Muscle layer of duodenum (tissue), 2 donors: ENCODE measurements around the gene ESYT2.

Experiments used
- H3K27ac ChIP-seq: one replicate; pipeline ENCODE4 v1.7.0; 2013; ENCODE audit warnings: mild to moderate bottlenecking, low read length
- H3K27me3 ChIP-seq: one replicate; pipeline ENCODE4 v1.7.0; 2013; ENCODE audit warnings: low read depth, mild to moderate bottlenecking, control low read depth, low read length
- H3K36me3 ChIP-seq, 2 donors: one replicate each; pipeline ENCODE4 v1.7.0; 2013; ENCODE audit warnings: low read length in 2 of 2, control low read depth in 1 of 2, mild to moderate bottlenecking in 1 of 2; ENCODE audit not compliant: insufficient read depth in 2 of 2, control insufficient read depth in 1 of 2
- H3K4me1 ChIP-seq, 2 donors: one replicate each; pipeline ENCODE4 v1.7.0; 2013; ENCODE audit warnings: low read length in 2 of 2, mild to moderate bottlenecking in 2 of 2, control low read depth in 1 of 2, moderate library complexity in 1 of 2; ENCODE audit not compliant: insufficient read depth in 2 of 2, control insufficient read depth in 1 of 2
- H3K4me3 ChIP-seq, 2 donors: one replicate each; pipeline ENCODE4 v1.7.0; 2013; ENCODE audit warnings: low read length in 2 of 2, low read depth in 1 of 2, mild to moderate bottlenecking in 1 of 2
- H3K9me3 ChIP-seq, 2 donors: one replicate each; pipeline ENCODE4 v1.7.0; 2013; ENCODE audit warnings: low read length in 2 of 2, control low read depth in 1 of 2, mild to moderate bottlenecking in 1 of 2; ENCODE audit not compliant: control insufficient read depth in 1 of 2
- donor health status: healthy.

Gene ESYT2

DNA sequence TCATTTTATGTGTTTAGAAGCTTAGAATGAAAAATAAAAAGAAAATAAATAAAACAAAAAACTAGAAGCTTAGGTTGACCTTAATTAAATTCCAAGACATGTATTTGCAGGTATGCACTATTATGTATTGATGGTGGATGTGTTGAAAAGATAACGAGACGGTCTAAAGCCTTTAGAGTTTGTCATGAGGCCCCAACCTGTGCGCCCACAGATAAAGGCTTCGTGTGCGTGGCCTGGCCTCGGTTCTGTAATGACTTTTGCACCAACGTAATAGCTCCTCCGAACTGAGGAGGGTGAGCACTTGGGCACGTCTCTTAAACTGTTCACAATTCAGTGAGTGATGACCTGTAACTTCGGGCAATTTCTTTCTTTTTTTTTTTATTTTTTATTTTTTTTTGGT is 81.0 kb downstream of the ESYT2 start:
- Histone ChIP-seq H3K9me3 (no peaks in the 10 kb centered on the region), H3K4me1 (no peaks in the 10 kb centered on the region), H3K27ac (no peak overlapping the region), H3K27me3 (no peaks in the 10 kb centered on the region), H3K4me3 (no peak overlapping the region), H3K36me3 (peaks cover 20 to 57% of the 10 kb centered on the region in 2 donors)

DNA sequence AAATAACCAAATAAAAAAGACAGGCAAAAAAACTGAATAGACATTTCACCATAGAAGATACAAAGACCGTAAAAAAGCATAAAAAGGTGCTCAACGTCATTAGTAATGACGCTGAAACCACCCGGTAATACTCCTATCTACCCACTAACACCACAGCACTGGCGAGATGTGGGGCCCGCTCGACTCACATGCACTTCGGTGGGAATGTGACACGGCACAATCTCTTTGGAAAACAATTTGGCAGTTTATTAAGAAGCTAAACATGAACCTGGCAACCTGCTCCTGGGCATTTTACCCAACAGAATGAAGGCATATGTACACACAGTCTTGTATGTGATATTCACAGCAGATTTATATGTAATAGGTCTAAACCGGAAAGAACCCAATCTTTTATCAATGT is 81.9 kb downstream of the ESYT2 start:
- no peaks in the 10 kb centered on the region for H3K27me3 ChIP-seq
- H3K27ac ChIP-seq = no peak overlapping the region
- no peaks in the 10 kb centered on the region for H3K4me1 ChIP-seq
- peaks cover 27 to 56% of the 10 kb centered on the region in 2 donors for H3K36me3 ChIP-seq
- H3K9me3 ChIP-seq = no peaks in the 10 kb centered on the region
- H3K4me3 ChIP-seq = no peak overlapping the region

DNA sequence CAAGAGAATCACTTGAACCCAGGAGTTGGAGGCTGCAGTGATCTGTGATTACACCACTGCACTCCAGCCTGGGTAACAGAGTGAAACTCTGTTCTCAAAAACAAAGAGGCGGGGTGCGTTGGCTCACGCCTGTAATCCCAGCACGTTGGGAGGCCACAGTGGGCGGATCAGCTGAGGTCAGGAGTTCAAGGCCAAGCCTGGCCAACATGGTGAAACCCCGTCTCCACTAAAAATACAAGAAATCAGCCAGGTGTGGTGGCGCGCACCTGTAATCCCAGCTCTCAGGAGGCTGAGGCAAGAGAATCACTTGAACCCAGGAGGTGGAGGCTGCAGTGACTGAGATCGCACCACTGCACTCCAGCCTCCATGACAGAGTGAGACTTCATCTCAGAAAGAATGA is 82.4 kb downstream of the ESYT2 start:
- Histone ChIP-seq H3K36me3 (peaks cover 31 to 61% of the 10 kb centered on the region in 2 donors), H3K4me1 (no peaks in the 10 kb centered on the region), H3K9me3 (no peaks in the 10 kb centered on the region), H3K27ac (no peak overlapping the region), H3K4me3 (no peak overlapping the region), H3K27me3 (no peaks in the 10 kb centered on the region)

DNA sequence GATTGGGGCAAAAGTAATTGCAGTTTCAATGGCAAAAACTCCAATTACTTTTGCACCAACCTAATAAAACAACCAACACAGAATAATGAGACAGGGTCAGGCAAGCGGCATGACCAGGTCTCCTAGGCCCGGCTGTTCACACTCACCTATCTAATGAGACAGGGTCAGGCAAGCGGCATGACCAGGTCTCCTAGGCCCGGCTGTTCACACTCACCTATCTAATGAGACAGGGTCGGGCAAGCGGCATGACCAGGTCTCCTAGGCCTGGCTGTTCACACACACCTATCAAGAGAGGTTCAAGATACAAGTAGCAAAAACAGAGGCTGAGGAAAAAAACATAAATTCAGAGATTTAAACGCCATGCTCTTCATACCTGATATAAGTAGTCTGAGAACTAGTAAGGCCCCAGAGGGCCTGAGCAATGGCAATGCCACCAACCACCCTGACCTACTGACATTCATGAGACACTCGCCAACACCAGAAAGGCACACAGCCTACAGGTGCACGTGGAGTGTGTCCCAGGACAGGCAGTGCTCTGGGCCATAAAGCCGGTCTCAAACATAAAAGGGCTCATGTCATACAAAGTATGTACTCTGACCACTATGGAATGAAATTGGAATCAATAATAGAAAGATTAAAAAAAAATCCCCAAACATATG is 84.1 kb downstream of the ESYT2 start:
- Histone ChIP-seq H3K4me1 (peaks cover 5 to 6% of the 10 kb centered on the region in 2 donors), H3K9me3 (no peaks in the 10 kb centered on the region), H3K27me3 (no peaks in the 10 kb centered on the region), H3K4me3 (no peak overlapping the region), H3K36me3 (peaks cover 49 to 78% of the 10 kb centered on the region in 2 donors), H3K27ac (no peak overlapping the region)

DNA sequence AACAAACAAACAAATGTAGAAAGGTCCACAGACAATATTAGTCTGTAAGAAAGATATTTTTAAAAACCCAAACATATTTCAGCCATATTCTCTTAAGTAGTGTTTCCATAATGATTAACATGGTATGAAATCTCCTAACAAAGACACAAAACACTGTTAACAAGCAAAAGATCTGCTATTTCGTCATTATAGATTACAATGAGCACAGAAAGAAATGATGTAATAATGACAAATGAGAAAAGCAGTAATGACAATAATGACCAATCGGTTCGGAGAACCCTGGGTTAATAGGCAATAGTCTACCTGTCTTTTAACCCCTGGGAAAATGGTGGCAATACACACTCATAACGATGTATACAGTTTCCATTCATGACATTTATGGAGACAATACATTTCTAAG is 85.2 kb downstream of the ESYT2 start:
- peaks cover 55 to 80% of the 10 kb centered on the region in 2 donors for H3K36me3 ChIP-seq

DNA sequence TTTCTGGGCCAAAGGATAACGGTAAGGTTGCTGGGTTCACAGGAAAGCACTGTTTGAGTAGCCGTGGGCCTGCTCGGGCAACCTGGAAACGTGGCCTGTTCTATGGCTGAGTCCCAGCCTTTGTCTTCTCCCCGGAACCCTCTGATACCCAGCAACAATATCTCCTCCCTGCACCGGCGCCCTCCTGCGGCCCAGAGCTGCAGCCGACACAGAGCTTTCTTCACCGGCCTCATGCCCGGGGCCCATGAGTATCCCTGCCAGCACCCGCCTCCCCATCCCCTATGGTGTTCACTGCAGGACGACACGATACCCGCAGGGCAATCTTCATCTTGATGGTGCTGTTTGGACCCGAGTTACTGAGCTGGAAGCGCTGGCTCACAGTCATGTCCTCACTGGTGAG is 86.1 kb downstream of the ESYT2 start:
- no peak overlapping the region for H3K4me3 ChIP-seq
- no peaks in the 10 kb centered on the region for H3K9me3 ChIP-seq
- H3K27me3 ChIP-seq = no peaks in the 10 kb centered on the region
- H3K27ac ChIP-seq = no peak overlapping the region
- peaks cover 5 to 13% of the 10 kb centered on the region in 2 donors for H3K4me1 ChIP-seq
- H3K36me3 ChIP-seq = peaks cover 60 to 85% of the 10 kb centered on the region in 2 donors

More for the DNA sequence above, 85.2 kb downstream of the ESYT2 start:
- Histone ChIP-seq H3K4me1 (peaks cover 5 to 13% of the 10 kb centered on the region in 2 donors), H3K9me3 (no peaks in the 10 kb centered on the region), H3K4me3 (no peak overlapping the region), H3K27me3 (no peaks in the 10 kb centered on the region), H3K27ac (no peak overlapping the region)

DNA sequence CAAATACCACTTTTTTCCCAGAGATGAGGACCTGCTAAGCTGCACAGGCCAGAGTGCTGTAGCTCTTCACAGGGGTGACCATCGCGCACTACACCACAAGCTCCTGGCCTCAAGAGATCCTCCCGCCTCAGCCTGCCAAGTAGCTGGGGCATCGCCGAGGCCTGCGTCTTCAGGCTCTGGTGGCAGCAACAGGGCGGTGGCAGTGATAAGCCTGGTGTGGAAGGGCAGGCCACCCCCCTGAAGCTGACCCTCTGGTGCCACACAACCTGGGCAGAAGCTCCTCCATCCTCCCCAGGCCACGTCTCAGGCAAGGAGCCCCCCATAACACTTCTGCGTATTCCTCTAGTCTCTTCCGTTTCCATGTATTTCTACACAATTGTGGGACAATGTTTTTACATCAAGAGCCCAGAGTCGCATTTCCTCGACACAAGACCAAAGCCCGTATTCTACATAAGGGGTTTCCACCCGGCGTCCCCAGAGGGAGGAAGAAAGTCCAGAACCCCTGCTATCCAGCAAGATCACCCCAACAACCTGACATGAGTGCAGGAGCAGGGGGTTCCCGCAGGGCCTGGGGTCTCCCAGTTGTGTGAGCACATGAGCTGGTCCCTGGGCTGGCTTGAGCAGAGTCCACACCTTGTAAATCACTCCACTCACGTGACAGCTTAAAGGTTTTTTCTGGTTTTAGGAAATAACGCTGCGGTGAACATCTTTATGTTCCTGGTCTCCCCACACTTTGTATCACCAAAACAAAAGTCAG is 87.1 kb downstream of the ESYT2 start:
- no peaks in the 10 kb centered on the region for H3K27me3 ChIP-seq
- H3K36me3 ChIP-seq = peaks cover 59 to 85% of the 10 kb centered on the region in 2 donors
- no peaks in the 10 kb centered on the region for H3K9me3 ChIP-seq
- no peak overlapping the region for H3K4me3 ChIP-seq
- peaks cover 5 to 13% of the 10 kb centered on the region in 2 donors for H3K4me1 ChIP-seq
- H3K27ac ChIP-seq = no peak overlapping the region

DNA sequence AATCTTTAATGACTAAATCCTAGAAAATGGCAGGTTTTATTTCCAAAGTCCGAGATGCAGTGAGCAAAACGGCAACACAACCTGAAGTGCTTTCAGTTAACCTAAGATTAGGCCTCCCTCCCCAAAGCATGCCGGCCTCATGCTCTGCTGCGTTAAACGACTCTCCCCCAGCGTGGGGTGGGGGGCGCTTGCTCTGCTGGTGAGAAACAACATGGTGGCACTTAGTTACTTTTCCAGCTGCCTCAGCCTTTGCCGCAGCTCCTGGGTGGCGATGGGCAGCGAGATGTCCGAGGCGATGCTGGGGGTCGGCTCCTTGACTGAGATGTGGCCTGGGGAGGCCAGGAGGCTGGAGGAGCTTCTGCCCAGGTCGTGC is 88.0 kb downstream of the ESYT2 start:
- Histone ChIP-seq H3K27me3 (no peaks in the 10 kb centered on the region), H3K4me1 (peaks cover 5 to 13% of the 10 kb centered on the region in 2 donors), H3K27ac (no peak overlapping the region), H3K36me3 (peaks cover 68 to 83% of the 10 kb centered on the region in 2 donors), H3K4me3 (no peak overlapping the region), H3K9me3 (no peaks in the 10 kb centered on the region)

DNA sequence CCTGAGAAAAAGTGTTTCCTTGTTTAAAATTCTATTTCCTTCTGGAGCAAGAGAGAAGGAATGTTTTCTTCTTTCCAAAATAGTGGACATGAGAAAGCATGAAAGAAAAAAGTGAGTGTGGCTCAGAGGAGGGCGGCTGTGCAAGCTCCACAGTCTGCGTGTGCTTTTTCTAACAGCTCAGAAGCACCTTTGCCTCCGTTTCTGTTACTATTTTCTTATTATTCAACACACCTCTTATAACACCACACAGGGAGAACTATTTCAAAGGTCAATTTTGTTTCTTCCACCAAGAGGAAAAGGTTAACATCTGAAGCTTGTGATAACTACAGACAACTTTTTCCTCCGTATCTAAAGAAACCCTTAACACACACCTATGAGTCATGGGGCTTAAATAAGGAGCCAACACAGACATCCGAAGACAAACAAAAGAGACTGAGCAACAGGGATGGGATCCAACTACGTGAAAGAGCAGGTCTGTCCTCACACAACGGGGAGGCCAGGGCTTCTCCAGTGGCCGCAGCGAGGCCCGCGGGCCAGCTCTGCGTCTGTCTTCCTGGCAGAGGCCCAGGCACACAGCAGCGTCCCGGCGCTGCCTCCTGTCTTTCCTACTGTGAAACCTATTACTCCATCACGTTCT is 88.5 kb downstream of the ESYT2 start:
- Histone ChIP-seq H3K27ac (peak overlapping the region; percentile 64), H3K9me3 (no peaks in the 10 kb centered on the region), H3K4me1 (peaks cover 5 to 13% of the 10 kb centered on the region in 2 donors), H3K36me3 (peaks cover 69 to 84% of the 10 kb centered on the region in 2 donors), H3K27me3 (no peaks in the 10 kb centered on the region), H3K4me3 (no peak overlapping the region)

DNA sequence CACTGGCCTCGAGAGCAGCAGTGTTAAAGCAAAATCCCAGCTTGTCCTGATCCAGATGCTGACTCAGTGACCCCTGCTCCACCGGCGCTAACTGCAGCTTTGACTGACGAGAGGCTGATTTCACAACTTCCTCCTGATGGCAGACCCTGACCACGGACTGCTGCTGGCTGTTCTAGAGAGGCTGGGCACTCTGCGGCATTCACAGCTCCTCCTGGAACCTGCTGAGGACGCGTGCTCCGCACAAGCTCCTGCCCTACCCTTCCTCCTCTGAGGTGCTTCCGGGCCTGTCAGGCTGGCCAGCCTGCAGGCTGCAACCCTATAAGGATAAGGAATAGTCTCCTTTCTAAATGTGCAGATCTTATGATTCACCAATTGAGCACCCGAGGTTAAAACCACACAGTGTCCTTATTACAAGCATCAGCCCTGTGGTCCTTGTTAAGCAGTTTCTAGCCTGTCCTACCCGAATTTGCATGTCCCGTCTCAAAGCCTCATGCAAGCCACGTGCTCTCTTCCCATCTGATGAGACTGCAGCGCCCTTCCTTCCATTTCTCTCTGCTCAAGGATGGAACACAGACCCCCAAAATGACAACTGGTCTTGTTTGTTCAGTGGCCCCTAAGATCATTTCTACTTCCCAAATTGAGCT is 89.2 kb downstream of the ESYT2 start:
- H3K4me3 ChIP-seq = no peak overlapping the region
- peak overlapping the region; percentile 64 for H3K27ac ChIP-seq
- H3K36me3 ChIP-seq = peaks cover 69 to 86% of the 10 kb centered on the region in 2 donors
- H3K27me3 ChIP-seq = no peaks in the 10 kb centered on the region
- no peaks in the 10 kb centered on the region for H3K9me3 ChIP-seq
- H3K4me1 ChIP-seq = peaks cover 5 to 13% of the 10 kb centered on the region in 2 donors

DNA sequence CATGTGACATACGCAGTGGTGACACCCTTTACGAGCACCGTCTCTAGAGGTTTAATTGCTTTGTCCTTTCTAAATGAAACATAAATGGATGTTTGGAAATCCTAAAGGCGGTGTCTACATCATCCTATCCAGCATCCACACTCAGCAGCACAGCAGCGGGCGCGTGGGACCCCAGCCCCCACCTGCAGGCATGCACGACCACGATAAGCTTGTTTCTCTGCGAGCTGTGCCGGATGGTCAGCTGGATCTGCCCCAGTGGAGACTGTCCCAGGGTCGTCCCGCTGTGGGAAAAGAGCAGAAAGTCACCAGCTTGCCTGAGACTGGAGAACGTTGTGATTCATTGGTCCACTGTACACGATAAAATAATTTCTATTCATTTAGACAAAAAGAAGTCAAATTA is 90.5 kb downstream of the ESYT2 start:
- no peak overlapping the region for H3K4me3 ChIP-seq
- H3K27ac ChIP-seq = no peak overlapping the region
- no peaks in the 10 kb centered on the region for H3K27me3 ChIP-seq
- peaks cover 79 to 90% of the 10 kb centered on the region in 2 donors for H3K36me3 ChIP-seq
- no peaks in the 10 kb centered on the region for H3K9me3 ChIP-seq
- peaks cover 5 to 13% of the 10 kb centered on the region in 2 donors for H3K4me1 ChIP-seq
